Germinal center (tissue), 1 donor: ENCODE results near the gene TIMM10.

Experiments used
- DNase-seq: peaks from one replicate; pipeline ENCODE4 v3.0.0; 2012; ENCODE audit warnings: mixed read lengths, low spot score

The TIMM10 gene

GRCh38 chr11:57530596-57531507 is at the start of gene TIMM10:
TIMM10 (minus strand) TSS chr11:57530754; CDS start chr11:57530189, 565 bp downstream.
- DNase-seq: peak; percentile 94

GRCh38 chr11:57574061-57574460 is 43.5 kb upstream of the TIMM10 start:
- no peak for DNase-seq

- no peak for DNase-seq
Observed at GRCh38 chr11:57571606-57572005, 41.1 kb upstream of the TIMM10 start.

- DNase-seq: no peak
Observed at GRCh38 chr11:57568330-57568766, 37.8 kb upstream of the TIMM10 start.

GRCh38 chr11:57567515-57568329 is 37.2 kb upstream of the TIMM10 start, which contains the start of gene UBE2L6:
UBE2L6 (minus strand) TSS chr11:57567672; CDS start chr11:57567611, 61 bp downstream.
- peak; percentile 88 for DNase-seq

GRCh38 chr11:57566905-57567514 is 36.5 kb upstream of the TIMM10 start:
- no peak for DNase-seq

- peak; percentile 61 for DNase-seq
Observed at GRCh38 chr11:57566005-57566904, 35.7 kb upstream of the TIMM10 start.

GRCh38 chr11:57562596-57562995 is 32.0 kb upstream of the TIMM10 start:
- no peak for DNase-seq

GRCh38 chr11:57560146-57560545 is 29.6 kb upstream of the TIMM10 start:
- no peak for DNase-seq

- no peak for DNase-seq
Observed at GRCh38 chr11:57556041-57556440, 25.5 kb upstream of the TIMM10 start.

GRCh38 chr11:57555393-57555792 is 24.8 kb upstream of the TIMM10 start:
- no peak for DNase-seq

- no peak for DNase-seq
Observed at GRCh38 chr11:57552479-57552878, 21.9 kb upstream of the TIMM10 start.

GRCh38 chr11:57551941-57552340 is 21.4 kb upstream of the TIMM10 start:
- no peak for DNase-seq

GRCh38 chr11:57549983-57550382 is 19.4 kb upstream of the TIMM10 start:
- no peak for DNase-seq

- DNase-seq: peak; percentile 55
Observed at GRCh38 chr11:57547854-57548377, 17.4 kb upstream of the TIMM10 start.

GRCh38 chr11:57546869-57547475 is 16.4 kb upstream of the TIMM10 start:
- no peak for DNase-seq

GRCh38 chr11:57546451-57546850 is 15.9 kb upstream of the TIMM10 start:
- no peak for DNase-seq

GRCh38 chr11:57545883-57546282 is 15.3 kb upstream of the TIMM10 start:
- DNase-seq: no peak

- DNase-seq: no peak
Observed at GRCh38 chr11:57544566-57544965, 14.0 kb upstream of the TIMM10 start.

- DNase-seq: no peak
Observed at GRCh38 chr11:57543593-57543992, 13.0 kb upstream of the TIMM10 start.

- no peak for DNase-seq
Observed at GRCh38 chr11:57542582-57542981, 12.0 kb upstream of the TIMM10 start.
